Measurements from ENCODE around the gene CCL2. TPM values are rescaled to one million over a fixed set of nuclear protein-coding genes. Genes with fewer than 3 reads are reported as not detected.

The CCL2 gene
- total RNA-seq, 1 donor from 2014 or later, result 0.49 TPM

- intact Hi-C loops (cut with micrococcal nuclease), result loop anchor here (1.0 to 5.0 kb wide), 2 partner anchors 46 to 60 kb away; no protein-coding TSS in a partner anchor
Measured at GRCh38 chr17:34261568-34262337, 6.7 kb downstream of the CCL2 start.

GRCh38 chr17:34265711-34266110 lies 10.6 kb downstream of the CCL2 start:
- intact Hi-C loops (cut with micrococcal nuclease), result no loop called here

- intact Hi-C loops (cut with micrococcal nuclease), result no loop called here
Measured at GRCh38 chr17:34269969-34270368, 14.9 kb downstream of the CCL2 start, which contains the start of gene CCL7. Gene CCL7, plus strand, starts transcription at chr17:34270221. Its CDS starts 70 bp downstream, at chr17:34270291.

GRCh38 chr17:34275881-34276280 lies 20.8 kb downstream of the CCL2 start:
- intact Hi-C loops (cut with micrococcal nuclease), result no loop called here

GRCh38 chr17:34276826-34277225 lies 21.7 kb downstream of the CCL2 start:
- intact Hi-C loops (cut with micrococcal nuclease), result no loop called here

- intact Hi-C loops (cut with micrococcal nuclease), result no loop called here
Measured at GRCh38 chr17:34283571-34283970, 28.5 kb downstream of the CCL2 start.

GRCh38 chr17:34285286-34285792 lies 30.3 kb downstream of the CCL2 start, which contains the start of gene CCL11:
Gene CCL11, plus strand, starts transcription at chr17:34285742. Its CDS starts 67 bp downstream, at chr17:34285809.
- intact Hi-C loops (cut with micrococcal nuclease), result no loop called here

GRCh38 chr17:34287875-34288274 lies 32.8 kb downstream of the CCL2 start:
- intact Hi-C loops (cut with micrococcal nuclease), result no loop called here

- intact Hi-C loops (cut with micrococcal nuclease), result no loop called here
Measured at GRCh38 chr17:34290586-34290985, 35.5 kb downstream of the CCL2 start.

- intact Hi-C loops (cut with micrococcal nuclease), result no loop called here
Measured at GRCh38 chr17:34291721-34292348, 36.8 kb downstream of the CCL2 start.

GRCh38 chr17:34299027-34299426 lies 43.9 kb downstream of the CCL2 start:
- intact Hi-C loops (cut with micrococcal nuclease), result no loop called here

- intact Hi-C loops (cut with micrococcal nuclease), result no loop called here
Measured at GRCh38 chr17:34299956-34300577, 45.0 kb downstream of the CCL2 start.

GRCh38 chr17:34300652-34301370 lies 45.7 kb downstream of the CCL2 start:
- intact Hi-C loops (cut with micrococcal nuclease), result no loop called here

- intact Hi-C loops (cut with micrococcal nuclease), result no loop called here
Measured at GRCh38 chr17:34301986-34302385, 46.9 kb downstream of the CCL2 start.

GRCh38 chr17:34302636-34303035 lies 47.6 kb downstream of the CCL2 start:
- intact Hi-C loops (cut with micrococcal nuclease), result no loop called here

- intact Hi-C loops (cut with micrococcal nuclease), result no loop called here
Measured at GRCh38 chr17:34303606-34304005, 48.5 kb downstream of the CCL2 start.

GRCh38 chr17:34305061-34305460 lies 50.0 kb downstream of the CCL2 start:
- intact Hi-C loops (cut with micrococcal nuclease), result loop anchor here (5.0 kb wide), 2 partner anchors 43 to 57 kb away; partner anchors contain the start of gene CCL1

- intact Hi-C loops (cut with micrococcal nuclease), result loop anchor here (5.0 kb wide), 2 partner anchors 43 to 57 kb away; partner anchors contain the start of gene CCL1
Measured at GRCh38 chr17:34305606-34306005, 50.5 kb downstream of the CCL2 start.

GRCh38 chr17:34306466-34306865 lies 51.4 kb downstream of the CCL2 start:
- intact Hi-C loops (cut with micrococcal nuclease), result loop anchor here (5.0 kb wide), 2 partner anchors 44 to 56 kb away; partner anchors contain the start of gene CCL1
